HG02943 (cell line): ENCODE results near the gene RAPGEF5.

Source experiments
- ATAC-seq: cut with Tn5 transposase; IDR thresholded peaks from one replicate; pipeline ENCODE4 v1.9.1; 2021; ENCODE audit warnings: mild to moderate bottlenecking, low read depth, moderate library complexity; ENCODE audit not compliant: unreplicated experiment

RAPGEF5 gene

DNA sequence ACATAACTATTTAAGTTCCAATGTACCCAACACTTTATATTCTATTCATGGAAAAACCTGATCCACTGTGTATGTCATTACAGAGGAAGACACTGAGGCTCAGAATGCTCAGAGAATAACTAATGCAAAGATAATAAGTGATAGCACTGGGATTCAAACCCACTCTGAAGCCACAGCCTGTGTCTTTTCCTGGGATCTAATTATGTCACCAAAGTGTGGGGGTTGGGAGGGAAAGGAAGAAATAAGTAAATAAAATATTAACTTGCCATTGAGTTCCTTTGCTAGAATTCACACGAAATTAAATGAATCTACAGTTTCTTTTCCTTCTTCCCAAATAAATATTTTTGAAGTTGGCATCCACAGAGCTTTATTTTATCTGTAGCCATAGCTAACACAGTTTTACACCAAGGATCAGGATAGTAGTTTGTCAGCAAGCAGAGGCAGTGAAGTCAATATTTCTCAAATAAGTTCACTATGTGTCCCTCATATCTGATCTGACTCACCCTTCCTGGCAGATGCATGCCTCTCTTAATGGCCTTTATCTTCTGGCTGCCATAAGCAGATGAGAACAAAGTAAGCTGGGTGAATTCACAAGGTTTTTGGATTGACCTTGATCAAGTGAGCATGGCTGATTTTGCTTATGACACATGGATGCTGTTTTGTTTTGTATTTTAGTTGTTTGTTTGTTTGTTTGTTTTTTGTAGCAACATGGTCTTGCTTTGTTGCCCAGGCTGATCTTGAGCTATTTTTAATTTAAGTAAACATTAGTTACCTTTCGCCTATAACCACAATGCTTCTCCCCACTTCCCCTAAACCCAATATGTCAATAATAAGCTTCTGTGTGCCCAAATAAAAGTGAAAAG lies 6.3 kb downstream of the RAPGEF5 start:
- peak; percentile 44 for ATAC-seq

DNA sequence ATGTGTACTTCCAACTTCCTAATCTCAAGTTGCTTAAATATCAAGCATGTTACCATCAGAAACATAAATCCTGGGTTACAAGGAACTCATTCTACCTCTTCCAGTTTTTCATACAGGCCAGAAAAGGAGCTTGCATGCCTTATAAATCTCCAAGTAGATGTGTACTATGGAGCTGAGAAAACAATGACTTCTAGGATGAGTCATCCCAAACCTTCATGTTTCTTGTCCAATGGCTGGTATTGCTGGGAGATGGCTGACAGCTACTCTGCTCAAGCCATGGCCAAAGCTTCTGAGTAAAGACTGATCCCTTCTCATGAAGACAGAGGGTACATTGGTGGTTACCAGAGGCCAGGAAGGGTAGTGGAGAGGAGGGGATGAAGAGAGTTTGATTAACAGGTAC lies 8.6 kb downstream of the RAPGEF5 start:
- ATAC-seq: no peak

DNA sequence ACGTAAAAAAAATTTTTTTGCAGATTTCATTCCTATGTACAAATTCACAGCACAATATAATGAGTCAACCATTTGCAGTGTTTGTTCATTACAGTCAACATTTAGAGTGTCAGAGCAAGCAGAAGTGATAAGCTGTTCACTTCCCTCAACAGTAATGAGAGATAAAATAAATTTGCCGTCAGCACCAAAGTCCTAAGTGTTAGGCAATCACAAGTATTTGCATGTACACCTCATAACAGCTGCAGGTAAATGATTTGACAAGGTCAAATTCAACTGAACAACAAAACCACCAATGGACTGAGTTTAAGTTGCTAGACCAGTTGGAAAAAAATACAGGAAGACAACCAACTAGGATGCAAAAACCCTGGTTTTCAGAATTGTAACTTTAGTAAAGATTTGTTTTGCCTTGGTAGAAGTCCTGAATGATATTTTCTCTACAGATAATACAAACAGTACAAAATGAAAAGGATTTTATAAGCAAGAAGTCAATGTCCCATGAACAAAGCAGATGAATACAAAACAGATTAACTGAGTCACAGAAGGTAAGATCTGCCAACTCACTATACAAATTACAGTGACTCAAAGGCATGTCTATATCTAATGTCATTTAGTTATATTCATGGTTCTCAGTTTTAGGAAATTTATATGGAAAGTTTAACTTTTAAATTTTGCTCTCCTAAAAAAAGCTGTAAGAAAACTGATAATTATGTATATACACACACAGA lies 10.4 kb downstream of the RAPGEF5 start:
- ATAC-seq: no peak

DNA sequence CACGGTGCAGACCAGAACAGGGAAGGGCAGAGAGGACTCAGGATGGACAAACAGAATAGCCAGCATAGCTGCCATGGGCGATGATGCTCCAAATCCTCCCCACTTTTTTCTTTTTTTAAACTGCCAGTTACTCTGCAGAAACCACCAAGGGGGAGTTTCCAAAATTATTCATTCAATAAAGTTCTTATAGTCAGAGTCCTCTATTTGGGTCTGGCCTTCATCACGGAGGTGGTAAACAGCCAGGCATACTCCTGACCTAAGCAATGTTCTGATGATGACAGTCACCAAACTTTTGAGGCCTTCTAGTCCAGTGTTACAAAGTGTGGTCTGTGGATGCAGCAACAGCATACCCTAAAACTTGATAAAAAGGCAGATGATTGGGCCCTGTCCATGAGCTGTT lies 12.3 kb downstream of the RAPGEF5 start:
- ATAC-seq: no peak

DNA sequence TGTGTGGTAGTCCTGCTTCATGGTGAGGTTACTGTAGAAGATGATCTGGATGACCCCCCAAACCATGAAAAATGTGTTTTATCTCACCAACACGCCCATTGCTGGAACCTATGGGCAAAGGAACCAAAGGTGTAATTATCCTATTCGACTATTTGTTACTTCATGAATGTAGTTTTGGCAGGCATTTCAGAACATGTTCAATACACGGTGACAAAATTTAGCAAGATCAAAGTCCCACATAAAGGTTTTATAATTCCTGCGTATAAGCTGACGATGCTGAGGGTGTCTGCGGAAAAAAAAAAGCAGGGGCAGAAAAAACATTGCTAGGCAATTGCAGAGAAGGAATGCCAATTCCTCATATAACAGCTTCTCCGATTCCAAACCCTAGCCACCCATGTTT lies 13.3 kb downstream of the RAPGEF5 start:
- ATAC-seq: no peak

- no peak for ATAC-seq
Observed at GRCh38 chr7:22343071-22343470, 13.9 kb downstream of the RAPGEF5 start.

GRCh38 chr7:22339725-22340390 lies 17.1 kb downstream of the RAPGEF5 start:
- no peak for ATAC-seq

DNA sequence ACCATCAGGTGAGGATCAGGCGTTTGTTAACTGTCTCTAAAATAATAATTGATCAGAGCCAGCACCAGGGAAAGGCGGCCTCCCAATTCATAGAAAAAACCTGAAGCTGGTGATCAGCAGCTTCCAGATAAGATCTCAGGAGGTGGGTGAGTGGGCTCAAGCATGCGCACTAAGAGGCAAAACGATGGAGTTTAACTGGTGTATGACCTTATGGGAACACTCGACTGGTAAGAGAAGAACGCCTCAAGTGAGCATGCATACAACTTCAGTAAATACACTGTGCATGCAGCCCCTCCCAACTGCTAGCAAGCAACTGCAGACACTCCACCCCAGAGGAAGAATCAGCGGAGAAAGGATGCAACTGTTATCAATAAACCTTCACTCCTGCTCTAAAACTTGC lies 18.1 kb downstream of the RAPGEF5 start:
- no peak for ATAC-seq

GRCh38 chr7:22338411-22338810 lies 18.5 kb downstream of the RAPGEF5 start:
- no peak for ATAC-seq

GRCh38 chr7:22333680-22334141 lies 23.2 kb downstream of the RAPGEF5 start:
- no peak for ATAC-seq

GRCh38 chr7:22332461-22332870 lies 24.5 kb downstream of the RAPGEF5 start:
- no peak for ATAC-seq

GRCh38 chr7:22331704-22332103 lies 25.2 kb downstream of the RAPGEF5 start:
- ATAC-seq: no peak

DNA sequence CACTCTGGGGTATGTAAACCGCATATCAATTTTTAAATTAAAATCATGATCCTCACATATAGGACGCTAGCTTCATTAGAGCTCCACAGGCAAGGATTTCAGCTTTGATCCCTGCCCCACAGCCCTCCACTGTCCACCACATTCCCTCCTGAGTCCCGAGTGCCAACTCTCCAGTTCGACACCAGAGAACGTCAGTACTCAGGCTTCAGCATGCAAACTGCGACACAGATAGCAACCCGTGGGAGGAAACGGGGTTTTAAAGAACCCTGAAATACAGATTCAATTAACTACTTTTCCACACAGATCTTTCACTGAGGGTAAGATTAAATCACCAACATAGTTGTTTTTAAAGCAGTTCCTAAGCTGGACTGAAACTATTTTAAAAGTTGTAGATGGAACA lies 26.1 kb downstream of the RAPGEF5 start:
- ATAC-seq: no peak

GRCh38 chr7:22329816-22330524 lies 27.0 kb downstream of the RAPGEF5 start:
- no peak for ATAC-seq

DNA sequence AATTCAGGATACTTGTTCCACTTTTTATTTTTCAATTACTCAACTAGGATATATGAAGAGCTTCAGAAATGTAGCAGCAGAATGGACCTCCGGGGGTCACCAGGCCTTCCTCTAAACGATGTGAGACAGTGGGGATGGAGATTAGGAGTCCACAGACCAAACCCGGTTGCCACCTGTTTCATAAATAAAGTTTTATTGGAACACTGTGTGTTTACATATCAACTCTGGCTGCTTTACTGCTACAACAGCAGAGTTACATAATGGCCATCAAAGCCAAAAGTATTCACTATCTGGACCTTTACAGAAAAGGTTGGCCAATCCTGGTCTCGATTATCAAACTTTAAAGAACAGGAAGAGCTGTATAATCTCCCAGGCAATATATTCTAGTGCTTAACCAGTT lies 30.8 kb downstream of the RAPGEF5 start:
- no peak for ATAC-seq

DNA sequence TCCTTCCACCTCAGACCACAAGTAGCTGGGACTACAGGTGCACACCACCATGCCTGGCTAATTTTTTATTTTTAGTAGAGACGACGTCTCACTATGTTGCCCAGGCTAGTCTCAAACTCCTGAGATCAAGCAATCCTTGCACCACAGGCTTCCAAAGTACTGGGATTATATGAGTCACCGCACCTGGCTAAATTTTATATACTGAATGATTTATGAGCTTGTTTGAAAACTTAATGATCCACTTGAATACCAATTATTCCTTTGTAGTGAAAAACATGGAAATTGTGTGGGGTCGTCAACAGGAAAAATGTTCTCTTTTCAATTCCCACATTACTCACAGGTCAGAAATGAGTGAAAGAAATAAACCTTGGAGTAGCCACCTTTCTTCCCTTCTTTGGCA lies 31.3 kb downstream of the RAPGEF5 start:
- no peak for ATAC-seq

- ATAC-seq: no peak
Observed at GRCh38 chr7:22323714-22324113, 33.2 kb downstream of the RAPGEF5 start.

- ATAC-seq: no peak
Observed at GRCh38 chr7:22320416-22320815, 36.5 kb downstream of the RAPGEF5 start.

GRCh38 chr7:22319424-22320403 lies 37.2 kb downstream of the RAPGEF5 start:
- no peak for ATAC-seq
